Islet of Langerhans (tissue), 1 donor: ENCODE measurements around the gene LAMP1.
"Not testable (repeated sequence)": the region's sequence is repeated elsewhere in the genome, so short reads cannot be mapped to it uniquely, and the experiment has no call there.

Experiments
- FAIRE-seq: peaks from one replicate; lab custom pipeline; 2011; peaks lifted over from hg19 to GRCh38; lab: Jason Lieb, UNC

Gene LAMP1

DNA sequence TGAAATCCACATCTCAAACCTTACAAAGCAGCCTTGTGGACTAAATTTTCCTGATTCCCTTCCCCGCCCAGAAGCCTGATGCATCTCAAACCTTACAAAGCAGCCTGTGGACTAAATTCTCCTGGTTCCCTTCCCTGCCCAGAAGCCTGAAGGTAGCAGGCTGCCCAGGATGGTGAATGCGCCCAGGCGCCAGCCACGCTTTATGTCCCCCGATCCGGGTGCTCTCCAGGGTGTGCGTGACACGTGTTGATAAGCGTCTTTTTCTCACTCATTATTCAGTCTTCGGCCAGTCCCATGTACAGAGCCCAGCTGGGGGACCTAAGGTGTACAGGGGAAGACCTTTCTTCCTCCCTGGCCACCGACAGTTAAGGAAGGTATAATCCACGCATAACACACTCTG lies 31.8 kb downstream of the LAMP1 start:
- FAIRE-seq = no peak

- FAIRE-seq = no peak
Measured at GRCh38 chr13:113329656-113330312, 32.7 kb downstream of the LAMP1 start.

DNA sequence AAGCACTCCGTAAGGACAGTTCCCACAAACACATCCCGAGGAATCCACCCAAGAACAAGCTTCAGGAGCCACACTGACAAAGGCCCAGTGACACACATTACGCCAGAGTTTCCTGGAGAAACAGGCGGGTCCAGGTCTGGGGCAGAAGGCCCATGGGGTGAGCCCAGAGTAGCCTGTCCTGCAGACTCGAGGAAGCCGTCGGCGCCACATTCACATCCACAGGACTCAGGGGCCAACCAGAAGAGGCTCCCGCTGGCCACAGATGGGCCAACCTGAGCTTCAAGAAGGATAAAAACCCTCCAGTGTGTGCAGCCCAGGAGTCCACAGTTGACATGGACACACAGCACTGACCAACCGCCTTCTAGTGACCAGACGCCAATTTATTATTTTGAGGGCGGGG lies 35.6 kb downstream of the LAMP1 start:
- no peak for FAIRE-seq

DNA sequence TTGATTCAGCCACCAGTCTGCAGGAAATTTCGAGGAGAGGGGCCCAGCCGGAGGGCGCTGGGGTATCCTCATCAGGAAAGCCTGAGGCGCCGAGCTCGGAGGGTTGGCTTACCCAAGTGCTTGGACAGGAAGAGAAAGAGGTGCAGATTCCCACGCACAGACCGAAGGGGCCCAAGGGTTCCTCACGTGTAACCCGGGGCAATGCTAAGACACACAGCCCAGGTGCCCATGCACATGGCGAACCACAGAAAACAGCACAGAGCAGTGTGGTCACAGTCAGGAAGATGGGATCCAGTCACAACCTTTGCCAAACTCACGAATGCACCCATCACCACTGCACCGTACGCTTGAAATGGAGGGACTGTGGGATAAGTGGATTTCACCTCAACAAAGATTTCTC lies 36.0 kb downstream of the LAMP1 start:
- FAIRE-seq = no peak

GRCh38 chr13:113337556-113337955 lies 40.5 kb downstream of the LAMP1 start:
- no peak for FAIRE-seq

DNA sequence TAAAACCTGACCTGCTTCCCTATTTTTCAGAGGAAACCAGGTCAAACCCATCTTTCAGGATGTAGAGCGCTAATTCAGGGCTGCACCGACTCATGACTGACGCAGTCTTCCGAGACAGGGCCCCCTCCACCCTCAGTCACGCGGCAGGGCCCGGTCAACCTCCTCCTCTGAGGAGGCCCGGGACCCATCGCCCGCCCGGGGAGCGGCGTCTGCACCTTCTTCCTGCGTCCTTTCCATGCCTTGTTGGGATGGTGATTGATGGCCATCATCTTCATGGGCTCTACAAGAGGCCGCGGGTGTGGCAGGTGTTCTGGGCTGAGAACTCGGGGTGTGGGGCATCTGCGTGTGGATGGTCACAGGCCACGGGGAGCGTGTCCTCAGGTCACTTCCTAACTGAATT lies 40.9 kb downstream of the LAMP1 start:
- no peak for FAIRE-seq

DNA sequence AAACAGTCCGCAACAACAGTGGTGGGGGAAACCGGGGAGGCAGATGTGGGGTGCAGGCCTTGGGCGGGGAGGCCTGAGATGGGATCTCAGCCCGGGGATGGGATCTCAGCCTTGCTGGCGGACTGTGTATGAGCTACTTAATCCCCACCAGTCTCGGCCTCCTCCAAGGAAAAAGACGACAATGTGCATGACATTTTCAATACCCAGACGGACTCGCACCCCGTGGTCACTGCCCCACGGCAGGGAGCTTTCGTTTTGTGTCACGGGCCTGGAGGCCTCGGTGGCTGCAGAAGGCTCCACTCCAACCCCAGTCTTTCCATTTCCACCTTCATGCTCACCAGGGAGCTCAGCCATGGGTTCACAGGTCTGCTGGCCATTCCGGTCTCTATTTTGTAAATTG lies 41.4 kb downstream of the LAMP1 start:
- FAIRE-seq = no peak

GRCh38 chr13:113342820-113343691 lies 46.0 kb downstream of the LAMP1 start:
- FAIRE-seq = no peak

DNA sequence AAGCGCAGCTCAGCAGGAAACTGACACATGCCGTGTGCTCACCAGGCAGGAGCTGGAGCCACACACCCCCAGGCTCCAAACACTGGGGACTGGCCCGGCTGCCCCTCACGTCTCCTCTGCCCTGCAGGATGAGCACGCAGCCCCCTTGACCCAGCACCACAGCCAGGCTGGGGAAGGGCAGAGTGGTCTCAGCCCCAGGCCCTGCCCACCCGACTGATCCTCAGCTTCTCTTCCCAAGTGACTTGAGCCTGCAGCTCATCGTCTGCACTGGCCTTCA lies 46.6 kb downstream of the LAMP1 start:
- FAIRE-seq = no peak

GRCh38 chr13:113345486-113345885 lies 48.4 kb downstream of the LAMP1 start:
- FAIRE-seq = no peak

- not testable (repeated sequence) for FAIRE-seq
Measured at GRCh38 chr13:113347736-113348225, 50.7 kb downstream of the LAMP1 start.

GRCh38 chr13:113348591-113348990 lies 51.6 kb downstream of the LAMP1 start:
- FAIRE-seq = no peak

DNA sequence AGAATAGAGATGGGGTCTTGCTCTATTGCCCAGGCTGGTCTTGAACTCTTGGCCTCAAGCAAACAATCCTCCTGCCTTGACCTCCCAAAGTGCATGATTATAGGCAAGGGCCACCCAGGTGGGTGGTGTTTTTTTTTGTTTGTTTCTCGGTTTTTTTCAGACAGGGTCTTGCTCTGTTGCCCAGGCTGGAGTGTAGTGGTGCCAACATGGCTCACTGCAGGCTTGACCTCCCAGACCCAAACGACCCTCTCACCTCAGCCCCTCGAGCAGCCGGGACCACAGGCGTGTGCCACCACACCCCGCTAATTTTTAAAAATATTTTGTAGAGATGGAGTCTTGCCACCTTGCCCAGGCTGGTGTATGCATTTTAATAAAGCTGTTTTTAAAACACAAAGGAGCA lies 52.0 kb downstream of the LAMP1 start:
- no peak for FAIRE-seq

GRCh38 chr13:113349491-113349890 lies 52.5 kb downstream of the LAMP1 start:
- FAIRE-seq = no peak

DNA sequence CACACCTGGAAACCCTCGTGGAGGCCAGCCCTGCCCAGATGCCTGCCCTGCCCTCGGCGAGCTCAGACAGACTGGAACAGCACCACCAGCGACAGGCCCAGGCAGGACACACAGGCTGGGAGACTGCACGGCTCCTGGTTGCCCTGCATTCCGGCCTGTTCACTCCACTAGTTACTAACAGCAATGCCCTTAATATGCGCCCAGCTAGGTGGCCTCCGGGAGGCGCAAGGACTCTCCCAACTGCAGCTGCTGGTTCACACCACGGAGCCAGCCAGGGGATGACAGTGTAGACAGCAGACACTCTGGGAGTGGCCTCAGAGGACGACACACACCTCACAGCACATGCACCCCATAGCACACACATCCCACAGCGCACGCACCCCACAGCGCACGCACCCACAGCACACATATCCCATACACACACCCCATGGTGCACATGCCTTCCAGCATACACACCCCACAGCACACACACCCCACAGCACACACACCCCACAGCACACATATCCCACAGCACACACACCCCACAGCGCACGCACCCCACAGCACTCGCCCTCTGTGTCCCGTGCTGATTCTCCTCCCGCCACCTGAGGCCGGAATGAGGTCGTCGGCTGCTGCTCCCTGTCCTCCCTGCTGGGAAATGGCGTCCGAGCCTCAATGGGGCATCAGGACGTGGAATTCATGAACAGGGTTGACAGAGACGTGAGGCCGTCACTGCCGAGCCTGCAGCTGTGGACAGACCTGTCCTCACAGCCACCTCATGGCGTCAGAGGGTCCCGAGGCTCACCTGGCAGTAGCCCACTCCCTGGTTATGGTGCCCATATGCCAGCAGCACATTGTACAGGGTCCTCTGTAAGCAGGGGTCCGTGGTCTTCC lies 53.3 kb downstream of the LAMP1 start:
- FAIRE-seq = no peak

DNA sequence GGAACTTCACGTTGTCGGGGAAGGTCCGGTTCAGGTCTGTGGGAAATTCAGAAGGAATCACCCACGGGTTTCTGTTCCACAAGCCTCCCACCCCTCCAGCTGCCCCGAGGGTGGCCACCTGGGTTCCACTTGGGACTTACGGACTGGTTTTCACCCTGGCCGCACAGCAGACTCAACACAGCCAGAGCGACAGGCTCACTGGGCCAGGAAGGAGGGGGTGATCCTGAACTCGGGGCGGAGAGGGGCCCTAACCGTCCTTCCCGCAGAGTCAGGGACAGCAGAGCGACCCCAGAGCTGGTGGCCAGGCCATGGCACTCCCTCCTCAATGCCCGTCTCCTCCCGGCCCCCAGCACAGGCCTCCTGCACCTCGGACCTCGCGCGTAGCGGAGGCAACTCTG lies 53.9 kb downstream of the LAMP1 start:
- no peak for FAIRE-seq

- FAIRE-seq = no peak
Measured at GRCh38 chr13:113351514-113352026, 54.5 kb downstream of the LAMP1 start.

GRCh38 chr13:113353254-113353653 lies 56.2 kb downstream of the LAMP1 start:
- FAIRE-seq = no peak

GRCh38 chr13:113354831-113355610 lies 58.0 kb downstream of the LAMP1 start:
- no peak for FAIRE-seq

- FAIRE-seq = no peak
Measured at GRCh38 chr13:113355621-113356020, 58.6 kb downstream of the LAMP1 start.

DNA sequence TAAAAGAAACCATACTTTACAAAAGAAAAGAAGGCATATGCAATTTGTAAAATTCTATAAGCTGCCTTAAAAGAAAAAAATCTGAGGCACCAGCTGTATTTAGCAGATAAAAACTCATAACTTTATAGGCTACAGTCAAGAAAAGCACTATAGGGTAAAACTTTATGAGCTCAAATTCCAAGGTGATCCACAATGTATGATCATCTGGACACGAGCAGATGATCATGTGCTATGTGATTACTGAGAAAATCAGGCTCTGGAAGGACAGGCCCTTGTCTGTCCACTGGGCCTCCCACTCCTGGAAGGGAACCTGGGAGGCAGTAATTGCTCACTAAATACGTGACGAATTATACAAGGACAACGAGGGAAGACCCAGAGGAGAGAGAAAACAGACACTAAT lies 59.6 kb downstream of the LAMP1 start:
- FAIRE-seq = no peak

DNA sequence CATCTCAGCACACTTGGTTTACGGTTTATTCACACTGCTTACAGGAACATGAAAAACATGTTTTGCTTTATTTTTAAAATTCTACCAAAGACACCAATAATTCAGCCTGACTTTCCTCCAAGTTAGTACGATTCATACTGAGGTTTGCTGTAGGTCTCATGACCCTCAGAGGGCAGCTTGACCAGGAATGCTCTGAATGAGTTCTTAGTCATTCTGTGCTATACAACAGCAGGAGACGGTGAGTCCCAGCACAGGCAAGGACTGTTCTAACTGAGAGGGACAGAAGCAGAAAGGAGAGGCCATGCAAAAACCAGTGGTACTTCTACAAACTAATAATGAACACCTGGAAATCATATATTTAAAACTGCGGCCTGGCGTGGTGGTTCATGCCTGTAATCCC lies 60.5 kb downstream of the LAMP1 start:
- FAIRE-seq = no peak
